PFSK-1 (cell line): Measurements from ENCODE around the gene CACUL1.

Source experiments
- FOXP2 ChIP-seq: optimal IDR thresholded peaks from 2 replicates; pipeline ENCODE3; 2011; ENCODE audit warnings: borderline replicate concordance, control low read depth, inconsistent platforms; ENCODE audit not compliant: insufficient read depth; ENCODE audit errors: extremely low read length, extremely low read depth
- POLR2AphosphoS5 ChIP-seq: IDR thresholded peaks from 2 replicates; pipeline ENCODE4 v1.6.1; 2012; ENCODE audit warnings: low read depth, mild to moderate bottlenecking, control low read depth, low read length, moderate library complexity
- SIN3A ChIP-seq: IDR thresholded peaks from 2 replicates; pipeline ENCODE4 v1.6.1; 2012; ENCODE audit warnings: mild to moderate bottlenecking, low read length, moderate library complexity, borderline replicate concordance; ENCODE audit not compliant: insufficient read depth
- TAF1 ChIP-seq: IDR thresholded peaks from 2 replicates; pipeline ENCODE4 v1.6.1; 2012; ENCODE audit warnings: low read length, control low read depth, borderline replicate concordance; ENCODE audit not compliant: insufficient read depth

DNA sequence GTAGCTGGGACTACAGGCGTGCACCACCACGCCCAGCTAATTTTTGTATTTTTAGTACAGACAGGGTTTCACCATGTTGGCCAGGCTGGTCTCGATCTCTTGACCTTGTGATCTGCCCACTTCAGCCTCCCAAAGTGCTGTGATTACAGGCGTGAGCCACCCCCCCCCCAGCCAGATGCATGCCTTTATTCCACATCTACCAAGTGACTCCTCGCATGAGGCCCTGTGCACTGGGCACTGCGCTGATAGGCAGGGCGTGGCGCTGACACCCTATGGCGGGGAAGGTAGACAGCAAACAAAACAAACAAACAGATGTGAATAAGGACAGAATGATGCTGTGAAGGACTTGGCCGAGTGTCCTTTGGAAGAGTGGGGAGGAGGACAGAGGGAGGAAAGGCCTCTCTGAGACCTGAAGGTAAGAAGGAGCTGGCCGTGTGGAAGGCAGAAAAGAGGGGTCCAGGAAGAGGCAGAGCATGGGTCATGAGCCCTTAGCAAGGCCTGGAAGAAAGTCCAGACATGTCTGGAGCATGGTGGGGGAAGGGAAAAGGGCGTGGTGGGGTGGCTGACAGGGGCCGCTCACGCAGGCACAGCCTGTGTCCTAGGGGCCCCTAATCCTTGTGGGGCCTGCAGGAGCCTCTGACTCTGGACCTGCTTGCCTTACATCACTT, 47.5 kb upstream of the CACUL1 start:
- TF ChIP-seq SIN3A (no peak), POLR2AphosphoS5 (no peak), TAF1 (no peak), FOXP2 (no peak)
